ENCODE results near the gene MRPS15. TPM values are rescaled to one million over a fixed set of nuclear protein-coding genes. Genes with fewer than 3 reads are reported as not detected.

The MRPS15 gene
- polyA plus RNA-seq, 3 donors: 36.2 to 68.1 (median 66.4) TPM

- TF ChIP-seq CTCF (IDR thresholded peaks at IDR 0.05): no peak
- H3K36me3 ChIP-seq (replicated peaks in 1 of 2; ENCODE audit: control insufficient read depth in 1 of 2, insufficient read depth in 2 of 2, low read length in 2 of 2): no peaks in the 10 kb centered on the region
- whole genome bisulfite sequencing (ENCODE audit: insufficient coverage): 96% methylated on average over 6 of the region's 7 CpGs
- H3K4me1 ChIP-seq (ENCODE audit: control insufficient read depth in 1 of 2, insufficient read depth in 2 of 2, low read length in 2 of 2): peaks cover 8 to 10% of the 10 kb centered on the region in 2 donors
- H3K27ac ChIP-seq (ENCODE audit: low read depth in 1 of 2, low read length in 2 of 2): no peak overlapping the region
- H4K20me1 ChIP-seq (ENCODE audit: insufficient read depth, low read length): no peaks in the 10 kb centered on the region
- H3K9ac ChIP-seq (ENCODE audit: insufficient read depth, low read length, poor library complexity, severe bottlenecking): no peak overlapping the region
- Mint-ChIP-seq H3K27ac (no peak overlapping the region), H3K4me3 (no peak overlapping the region), H3K9me3 (peaks cover 0 to 3% (median 0%) of the 10 kb centered on the region in 7 donors), H3K4me1 (peaks cover 16% of the 10 kb centered on the region), H3K36me3 (no peaks in the 10 kb centered on the region), H3K27me3 (ENCODE audit: low read depth in 3 of 3) (peaks cover 0 to 8% (median 0%) of the 10 kb centered on the region in 3 donors)
- H3K9me3 ChIP-seq (replicated peaks in 1 of 2; ENCODE audit: control insufficient read depth in 1 of 2, insufficient read depth in 1 of 2, low read length in 2 of 2): no peaks in the 10 kb centered on the region
- H3K4me2 ChIP-seq (replicated peaks; ENCODE audit: extremely low read depth, low read length, poor library complexity, severe bottlenecking): no peak overlapping the region
- no peak overlapping the region for H3K4me3 ChIP-seq (replicated peaks in 1 of 3; ENCODE audit: low read depth in 2 of 3, low read length in 3 of 3)
- intact Hi-C loops (cut with micrococcal nuclease): no loop called here
- no peak overlapping the region for H2AFZ ChIP-seq (ENCODE audit: insufficient read depth, low read depth, low read length, poor library complexity, severe bottlenecking)
- no peak for DNase-seq
- no peaks in the 10 kb centered on the region for H3K27me3 ChIP-seq (ENCODE audit: control insufficient read depth in 2 of 2, insufficient read depth in 2 of 2, low read length in 2 of 2)
- H3K79me2 ChIP-seq (ENCODE audit: insufficient read depth, low read length): no peaks in the 10 kb centered on the region
Measured at GRCh38 chr1:36510418-36510817, 46.2 kb upstream of the MRPS15 start.

- no peak overlapping the region for H3K27ac ChIP-seq (ENCODE audit: low read depth in 1 of 2, low read length in 2 of 2)
- no peaks in the 10 kb centered on the region for H3K36me3 ChIP-seq (replicated peaks in 1 of 2; ENCODE audit: control insufficient read depth in 1 of 2, insufficient read depth in 2 of 2, low read length in 2 of 2)
- H3K4me1 ChIP-seq (ENCODE audit: control insufficient read depth in 1 of 2, insufficient read depth in 2 of 2, low read length in 2 of 2): peaks cover 4 to 7% of the 10 kb centered on the region in 2 donors
- intact Hi-C loops (cut with micrococcal nuclease): no loop called here
- no peaks in the 10 kb centered on the region for H4K20me1 ChIP-seq (ENCODE audit: insufficient read depth, low read length)
- H3K27me3 ChIP-seq (ENCODE audit: control insufficient read depth in 2 of 2, insufficient read depth in 2 of 2, low read length in 2 of 2): no peaks in the 10 kb centered on the region
- H3K4me2 ChIP-seq (replicated peaks; ENCODE audit: extremely low read depth, low read length, poor library complexity, severe bottlenecking): no peak overlapping the region
- H3K27me3 Mint-ChIP-seq (ENCODE audit: low read depth in 3 of 3): peaks cover 0 to 7% (median 0%) of the 10 kb centered on the region in 3 donors
- peak overlapping the region in 3 of 7 donors; percentile 30 to 66 (median 52) for H3K27ac Mint-ChIP-seq
- H3K79me2 ChIP-seq (ENCODE audit: insufficient read depth, low read length): no peaks in the 10 kb centered on the region
- no peaks in the 10 kb centered on the region for H3K36me3 Mint-ChIP-seq
- no peak for DNase-seq
- H3K4me3 Mint-ChIP-seq: no peak overlapping the region
- WGBS (ENCODE audit: insufficient coverage): 94% methylated on average over 2 of the region's 3 CpGs
- no peak for TF ChIP-seq CTCF (IDR thresholded peaks at IDR 0.05)
- no peak overlapping the region for H2AFZ ChIP-seq (ENCODE audit: insufficient read depth, low read depth, low read length, poor library complexity, severe bottlenecking)
- H3K4me3 ChIP-seq (replicated peaks in 1 of 3; ENCODE audit: low read depth in 2 of 3, low read length in 3 of 3): no peak overlapping the region
- no peaks in the 10 kb centered on the region for H3K9me3 ChIP-seq (replicated peaks in 1 of 2; ENCODE audit: control insufficient read depth in 1 of 2, insufficient read depth in 1 of 2, low read length in 2 of 2)
- H3K4me1 Mint-ChIP-seq: peaks cover 10% of the 10 kb centered on the region
- peaks cover 0 to 3% (median 0%) of the 10 kb centered on the region in 7 donors for H3K9me3 Mint-ChIP-seq
- H3K9ac ChIP-seq (ENCODE audit: insufficient read depth, low read length, poor library complexity, severe bottlenecking): no peak overlapping the region
Measured at GRCh38 chr1:36508257-36508656, 44.1 kb upstream of the MRPS15 start.

Data from CD14-positive monocyte (primary cell).